Activated gamma-delta T cell treated with anti-CD3 and anti-CD28 coated beads, Interleukin-2, amount 50 U/mL, for 16 hours (primary cell): Measurements from ENCODE around the gene NABP2.

ENCODE experiments used
- DNase-seq: peaks from one replicate; pipeline ENCODE4 v3.0.0-alpha.2; 2020; ENCODE audit warnings: low read depth

NABP2 gene

GRCh38 chr12:56278905-56279304, 54.8 kb downstream of the NABP2 start:
- no peak for DNase-seq
